CD1c-positive myeloid dendritic cell (primary cell): ENCODE measurements around the gene RASD2.

ENCODE experiments used
- DNase-seq: peaks from one replicate; pipeline ENCODE4 v3.0.0-alpha.2; 2016; ENCODE audit errors: extremely low spot score

RASD2 gene

GRCh38 chr22:35560366-35560765 is 19.7 kb downstream of the RASD2 start:
- no peak for DNase-seq

GRCh38 chr22:35560824-35561223 is 20.2 kb downstream of the RASD2 start:
- DNase-seq: no peak

GRCh38 chr22:35561796-35562526 is 21.3 kb downstream of the RASD2 start:
- no peak for DNase-seq

GRCh38 chr22:35563211-35563610 is 22.6 kb downstream of the RASD2 start:
- no peak for DNase-seq

GRCh38 chr22:35564975-35565867 is 24.6 kb downstream of the RASD2 start:
- DNase-seq: no peak

GRCh38 chr22:35567351-35568141 is 26.9 kb downstream of the RASD2 start:
- DNase-seq: no peak

- DNase-seq: no peak
These were observed 28.4 kb downstream of the RASD2 start for GRCh38 chr22:35568751-35569739.

GRCh38 chr22:35569916-35570315 is 29.3 kb downstream of the RASD2 start:
- DNase-seq: no peak

GRCh38 chr22:35570686-35571194 is 30.1 kb downstream of the RASD2 start:
- DNase-seq: no peak

- DNase-seq: no peak
These were observed 31.9 kb downstream of the RASD2 start for GRCh38 chr22:35572556-35572955.

GRCh38 chr22:35575116-35575748 is 34.6 kb downstream of the RASD2 start:
- DNase-seq: no peak

GRCh38 chr22:35576671-35577070 is 36.0 kb downstream of the RASD2 start:
- DNase-seq: no peak

- DNase-seq: no peak
These were observed 37.4 kb downstream of the RASD2 start for GRCh38 chr22:35577799-35578659.

- DNase-seq: no peak
These were observed 38.4 kb downstream of the RASD2 start for GRCh38 chr22:35578836-35579575.

- DNase-seq: no peak
These were observed 39.9 kb downstream of the RASD2 start for GRCh38 chr22:35580351-35581022.

GRCh38 chr22:35581023-35581413 is 40.4 kb downstream of the RASD2 start:
- DNase-seq: no peak

- no peak for DNase-seq
These were observed 41.7 kb downstream of the RASD2 start for GRCh38 chr22:35582218-35582860.
